GM12864 (cell line): ENCODE measurements around the gene NACC2.

ENCODE experiments used
- DNase-seq: peaks from one replicate; pipeline ENCODE4 v3.0.0-alpha.2; 2011; ENCODE audit warnings: low read depth
- H3K4me3 ChIP-seq: 2 replicates; pipeline ENCODE4 v1.5.1; 2011; ENCODE audit warnings: mild to moderate bottlenecking, low read depth, low read length, control low read depth
- TF ChIP-seq, protein P1 (sequence below): IDR thresholded peaks from 2 replicates; pipeline ENCODE4 v1.5.1; 2011; ENCODE audit warnings: low read depth, mild to moderate bottlenecking, moderate library complexity, low read length, control low read depth, inconsistent platforms; ENCODE audit errors: missing control alignments

NACC2 gene

GRCh38 chr9:135993409-135993742 lies 101.7 kb downstream of the NACC2 start:
- no peak for DNase-seq
- H3K4me3 ChIP-seq, result no peak overlapping the region
- TF ChIP-seq, protein P1, sequence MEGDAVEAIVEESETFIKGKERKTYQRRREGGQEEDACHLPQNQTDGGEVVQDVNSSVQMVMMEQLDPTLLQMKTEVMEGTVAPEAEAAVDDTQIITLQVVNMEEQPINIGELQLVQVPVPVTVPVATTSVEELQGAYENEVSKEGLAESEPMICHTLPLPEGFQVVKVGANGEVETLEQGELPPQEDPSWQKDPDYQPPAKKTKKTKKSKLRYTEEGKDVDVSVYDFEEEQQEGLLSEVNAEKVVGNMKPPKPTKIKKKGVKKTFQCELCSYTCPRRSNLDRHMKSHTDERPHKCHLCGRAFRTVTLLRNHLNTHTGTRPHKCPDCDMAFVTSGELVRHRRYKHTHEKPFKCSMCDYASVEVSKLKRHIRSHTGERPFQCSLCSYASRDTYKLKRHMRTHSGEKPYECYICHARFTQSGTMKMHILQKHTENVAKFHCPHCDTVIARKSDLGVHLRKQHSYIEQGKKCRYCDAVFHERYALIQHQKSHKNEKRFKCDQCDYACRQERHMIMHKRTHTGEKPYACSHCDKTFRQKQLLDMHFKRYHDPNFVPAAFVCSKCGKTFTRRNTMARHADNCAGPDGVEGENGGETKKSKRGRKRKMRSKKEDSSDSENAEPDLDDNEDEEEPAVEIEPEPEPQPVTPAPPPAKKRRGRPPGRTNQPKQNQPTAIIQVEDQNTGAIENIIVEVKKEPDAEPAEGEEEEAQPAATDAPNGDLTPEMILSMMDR, result no peak

- H3K4me3 ChIP-seq, result no peak overlapping the region
- TF ChIP-seq, protein P1, result no peak
- no peak for DNase-seq
Measured at GRCh38 chr9:135992486-135993408, 102.3 kb downstream of the NACC2 start.

- H3K4me3 ChIP-seq, result no peak overlapping the region
- DNase-seq, result no peak
- TF ChIP-seq, protein P1, result no peak
Measured at GRCh38 chr9:135991771-135992170, 103.3 kb downstream of the NACC2 start.

GRCh38 chr9:135990468-135991429 lies 104.3 kb downstream of the NACC2 start:
- TF ChIP-seq, protein P1, result no peak
- H3K4me3 ChIP-seq, result no peak overlapping the region
- peak; percentile 34 for DNase-seq

- no peak overlapping the region for H3K4me3 ChIP-seq
- TF ChIP-seq, protein P1, result no peak
- DNase-seq, result no peak
Measured at GRCh38 chr9:135989722-135990467, 105.2 kb downstream of the NACC2 start.

- no peak overlapping the region for H3K4me3 ChIP-seq
- no peak for DNase-seq
- TF ChIP-seq, protein P1, result no peak
Measured at GRCh38 chr9:135989157-135989556, 105.9 kb downstream of the NACC2 start.
